ENCODE data around the gene MIPOL1. TPM values are rescaled to one million over a fixed set of nuclear protein-coding genes. Genes with fewer than 3 reads are reported as not detected.

Gene MIPOL1
- total and polyA plus RNA-seq, 2 experiments from 2014 or later, result 16.6 to 24.8 TPM

GRCh38 chr14:37553935-37554550, 356.3 kb downstream of the MIPOL1 start:
- Histone ChIP-seq H3K9me2 (ENCODE audit: insufficient read depth) (no peaks in the 10 kb centered on the region), H3K4me1 (ENCODE audit: insufficient read depth) (no peaks in the 10 kb centered on the region), H3K4me2 (no peak overlapping the region), H3K79me2 (replicated peaks; ENCODE audit: insufficient read depth) (no peaks in the 10 kb centered on the region), H3K4me3 (no peak overlapping the region), H3K27me3 (ENCODE audit: insufficient read depth) (no peaks in the 10 kb centered on the region), H3F3A (replicated peaks; ENCODE audit: low read depth) (no peaks in the 10 kb centered on the region), H2AFZ (no peak overlapping the region), H3K27ac (ENCODE audit: low read depth) (no peak overlapping the region), H3K36me3 (ENCODE audit: insufficient read depth) (no peaks in the 10 kb centered on the region), H4K20me1 (replicated peaks; ENCODE audit: insufficient read depth) (no peaks in the 10 kb centered on the region)
- DNase-seq (ENCODE audit: low spot score) (no peak), ATAC-seq (no peak)
- H3K4me1 Mint-ChIP-seq, result no peaks in the 10 kb centered on the region; the same call in 2 of the 3 replicates
- H3K27ac Mint-ChIP-seq, result no peak overlapping the region
- no peak overlapping the region for H3K4me3 Mint-ChIP-seq
- H3K36me3 Mint-ChIP-seq (ENCODE audit: low read depth), result peaks cover 25% of the 10 kb centered on the region
- H3K27me3 Mint-ChIP-seq (ENCODE audit: insufficient read depth, low read depth, poor library complexity), result no peaks in the 10 kb centered on the region
- peaks cover 29% of the 10 kb centered on the region for H3K9me3 Mint-ChIP-seq
- TF ChIP-seq STAT1 (IDR thresholded peaks at IDR 0.05; ENCODE audit: unreplicated experiment), result no peak
- TF ChIP-seq, protein P1, sequence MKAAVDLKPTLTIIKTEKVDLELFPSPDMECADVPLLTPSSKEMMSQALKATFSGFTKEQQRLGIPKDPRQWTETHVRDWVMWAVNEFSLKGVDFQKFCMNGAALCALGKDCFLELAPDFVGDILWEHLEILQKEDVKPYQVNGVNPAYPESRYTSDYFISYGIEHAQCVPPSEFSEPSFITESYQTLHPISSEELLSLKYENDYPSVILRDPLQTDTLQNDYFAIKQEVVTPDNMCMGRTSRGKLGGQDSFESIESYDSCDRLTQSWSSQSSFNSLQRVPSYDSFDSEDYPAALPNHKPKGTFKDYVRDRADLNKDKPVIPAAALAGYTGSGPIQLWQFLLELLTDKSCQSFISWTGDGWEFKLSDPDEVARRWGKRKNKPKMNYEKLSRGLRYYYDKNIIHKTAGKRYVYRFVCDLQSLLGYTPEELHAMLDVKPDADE (IDR thresholded peaks at IDR 0.05), result no peak
- TF ChIP-seq CTCF (conservative IDR thresholded peaks at IDR 0.05; ENCODE audit: low read depth in 2 of 2), result no peak
- TF ChIP-seq NANOG (IDR thresholded peaks at IDR 0.05; ENCODE audit: borderline replicate concordance), result no peak
- TF ChIP-seq EZH2phosphoT487 (IDR thresholded peaks at IDR 0.05; ENCODE audit: unreplicated experiment), result no peak
- TF ChIP-seq ZNF114 (CRISPR knock-in tag; IDR thresholded peaks at IDR 0.05), result no peak
- no peak for TF ChIP-seq JUNB (IDR thresholded peaks at IDR 0.05; ENCODE audit: unreplicated experiment)
- TF ChIP-seq CREB1 (CRISPR knock-in tag; IDR thresholded peaks at IDR 0.05; ENCODE audit: low read depth), result no peak
- TF ChIP-seq, protein P2, sequence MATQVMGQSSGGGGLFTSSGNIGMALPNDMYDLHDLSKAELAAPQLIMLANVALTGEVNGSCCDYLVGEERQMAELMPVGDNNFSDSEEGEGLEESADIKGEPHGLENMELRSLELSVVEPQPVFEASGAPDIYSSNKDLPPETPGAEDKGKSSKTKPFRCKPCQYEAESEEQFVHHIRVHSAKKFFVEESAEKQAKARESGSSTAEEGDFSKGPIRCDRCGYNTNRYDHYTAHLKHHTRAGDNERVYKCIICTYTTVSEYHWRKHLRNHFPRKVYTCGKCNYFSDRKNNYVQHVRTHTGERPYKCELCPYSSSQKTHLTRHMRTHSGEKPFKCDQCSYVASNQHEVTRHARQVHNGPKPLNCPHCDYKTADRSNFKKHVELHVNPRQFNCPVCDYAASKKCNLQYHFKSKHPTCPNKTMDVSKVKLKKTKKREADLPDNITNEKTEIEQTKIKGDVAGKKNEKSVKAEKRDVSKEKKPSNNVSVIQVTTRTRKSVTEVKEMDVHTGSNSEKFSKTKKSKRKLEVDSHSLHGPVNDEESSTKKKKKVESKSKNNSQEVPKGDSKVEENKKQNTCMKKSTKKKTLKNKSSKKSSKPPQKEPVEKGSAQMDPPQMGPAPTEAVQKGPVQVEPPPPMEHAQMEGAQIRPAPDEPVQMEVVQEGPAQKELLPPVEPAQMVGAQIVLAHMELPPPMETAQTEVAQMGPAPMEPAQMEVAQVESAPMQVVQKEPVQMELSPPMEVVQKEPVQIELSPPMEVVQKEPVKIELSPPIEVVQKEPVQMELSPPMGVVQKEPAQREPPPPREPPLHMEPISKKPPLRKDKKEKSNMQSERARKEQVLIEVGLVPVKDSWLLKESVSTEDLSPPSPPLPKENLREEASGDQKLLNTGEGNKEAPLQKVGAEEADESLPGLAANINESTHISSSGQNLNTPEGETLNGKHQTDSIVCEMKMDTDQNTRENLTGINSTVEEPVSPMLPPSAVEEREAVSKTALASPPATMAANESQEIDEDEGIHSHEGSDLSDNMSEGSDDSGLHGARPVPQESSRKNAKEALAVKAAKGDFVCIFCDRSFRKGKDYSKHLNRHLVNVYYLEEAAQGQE (IDR thresholded peaks at IDR 0.05; ENCODE audit: unreplicated experiment), result no peak
- no peak for TF ChIP-seq POLR2AphosphoS5 (IDR thresholded peaks at IDR 0.05; ENCODE audit: low read depth)
- TF ChIP-seq ZNF331 (CRISPR knock-in tag; IDR thresholded peaks at IDR 0.05; ENCODE audit: low read depth), result no peak
- no peak for TF ChIP-seq EZH2 (IDR thresholded peaks at IDR 0.05; ENCODE audit: low read depth, unreplicated experiment)
- TF ChIP-seq, protein P3, sequence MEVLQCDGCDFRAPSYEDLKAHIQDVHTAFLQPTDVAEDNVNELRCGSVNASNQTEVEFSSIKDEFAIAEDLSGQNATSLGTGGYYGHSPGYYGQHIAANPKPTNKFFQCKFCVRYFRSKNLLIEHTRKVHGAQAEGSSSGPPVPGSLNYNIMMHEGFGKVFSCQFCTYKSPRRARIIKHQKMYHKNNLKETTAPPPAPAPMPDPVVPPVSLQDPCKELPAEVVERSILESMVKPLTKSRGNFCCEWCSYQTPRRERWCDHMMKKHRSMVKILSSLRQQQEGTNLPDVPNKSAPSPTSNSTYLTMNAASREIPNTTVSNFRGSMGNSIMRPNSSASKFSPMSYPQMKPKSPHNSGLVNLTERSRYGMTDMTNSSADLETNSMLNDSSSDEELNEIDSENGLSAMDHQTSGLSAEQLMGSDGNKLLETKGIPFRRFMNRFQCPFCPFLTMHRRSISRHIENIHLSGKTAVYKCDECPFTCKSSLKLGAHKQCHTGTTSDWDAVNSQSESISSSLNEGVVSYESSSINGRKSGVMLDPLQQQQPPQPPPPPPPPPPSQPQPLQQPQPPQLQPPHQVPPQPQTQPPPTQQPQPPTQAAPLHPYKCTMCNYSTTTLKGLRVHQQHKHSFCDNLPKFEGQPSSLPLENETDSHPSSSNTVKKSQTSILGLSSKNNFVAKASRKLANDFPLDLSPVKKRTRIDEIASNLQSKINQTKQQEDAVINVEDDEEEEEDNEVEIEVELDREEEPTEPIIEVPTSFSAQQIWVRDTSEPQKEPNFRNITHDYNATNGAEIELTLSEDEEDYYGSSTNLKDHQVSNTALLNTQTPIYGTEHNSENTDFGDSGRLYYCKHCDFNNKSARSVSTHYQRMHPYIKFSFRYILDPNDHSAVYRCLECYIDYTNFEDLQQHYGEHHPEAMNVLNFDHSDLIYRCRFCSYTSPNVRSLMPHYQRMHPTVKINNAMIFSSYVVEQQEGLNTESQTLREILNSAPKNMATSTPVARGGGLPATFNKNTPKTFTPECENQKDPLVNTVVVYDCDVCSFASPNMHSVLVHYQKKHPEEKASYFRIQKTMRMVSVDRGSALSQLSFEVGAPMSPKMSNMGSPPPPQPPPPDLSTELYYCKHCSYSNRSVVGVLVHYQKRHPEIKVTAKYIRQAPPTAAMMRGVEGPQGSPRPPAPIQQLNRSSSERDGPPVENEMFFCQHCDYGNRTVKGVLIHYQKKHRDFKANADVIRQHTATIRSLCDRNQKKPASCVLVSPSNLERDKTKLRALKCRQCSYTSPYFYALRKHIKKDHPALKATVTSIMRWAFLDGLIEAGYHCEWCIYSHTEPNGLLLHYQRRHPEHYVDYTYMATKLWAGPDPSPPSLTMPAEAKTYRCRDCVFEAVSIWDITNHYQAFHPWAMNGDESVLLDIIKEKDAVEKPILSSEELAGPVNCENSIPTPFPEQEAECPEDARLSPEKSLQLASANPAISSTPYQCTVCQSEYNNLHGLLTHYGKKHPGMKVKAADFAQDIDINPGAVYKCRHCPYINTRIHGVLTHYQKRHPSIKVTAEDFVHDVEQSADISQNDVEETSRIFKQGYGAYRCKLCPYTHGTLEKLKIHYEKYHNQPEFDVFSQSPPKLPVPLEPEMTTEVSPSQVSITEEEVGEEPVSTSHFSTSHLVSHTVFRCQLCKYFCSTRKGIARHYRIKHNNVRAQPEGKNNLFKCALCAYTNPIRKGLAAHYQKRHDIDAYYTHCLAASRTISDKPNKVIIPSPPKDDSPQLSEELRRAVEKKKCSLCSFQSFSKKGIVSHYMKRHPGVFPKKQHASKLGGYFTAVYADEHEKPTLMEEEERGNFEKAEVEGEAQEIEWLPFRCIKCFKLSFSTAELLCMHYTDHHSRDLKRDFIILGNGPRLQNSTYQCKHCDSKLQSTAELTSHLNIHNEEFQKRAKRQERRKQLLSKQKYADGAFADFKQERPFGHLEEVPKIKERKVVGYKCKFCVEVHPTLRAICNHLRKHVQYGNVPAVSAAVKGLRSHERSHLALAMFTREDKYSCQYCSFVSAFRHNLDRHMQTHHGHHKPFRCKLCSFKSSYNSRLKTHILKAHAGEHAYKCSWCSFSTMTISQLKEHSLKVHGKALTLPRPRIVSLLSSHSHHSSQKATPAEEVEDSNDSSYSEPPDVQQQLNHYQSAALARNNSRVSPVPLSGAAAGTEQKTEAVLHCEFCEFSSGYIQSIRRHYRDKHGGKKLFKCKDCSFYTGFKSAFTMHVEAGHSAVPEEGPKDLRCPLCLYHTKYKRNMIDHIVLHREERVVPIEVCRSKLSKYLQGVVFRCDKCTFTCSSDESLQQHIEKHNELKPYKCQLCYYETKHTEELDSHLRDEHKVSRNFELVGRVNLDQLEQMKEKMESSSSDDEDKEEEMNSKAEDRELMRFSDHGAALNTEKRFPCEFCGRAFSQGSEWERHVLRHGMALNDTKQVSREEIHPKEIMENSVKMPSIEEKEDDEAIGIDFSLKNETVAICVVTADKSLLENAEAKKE (CRISPR knock-in tag; IDR thresholded peaks at IDR 0.05), result no peak

Data from GM23338 (cell line).